ENCODE data around the gene SENP5.

SENP5 gene

GRCh38 chr3:196966526-196967401, 99.0 kb downstream of the SENP5 start:
- peaks cover 14% of the 10 kb centered on the region for H3K27me3 Mint-ChIP-seq
- H3K36me3 Mint-ChIP-seq (ENCODE audit: low read depth), result no peaks in the 10 kb centered on the region
- peaks cover 15% of the 10 kb centered on the region for H3K4me1 Mint-ChIP-seq (ENCODE audit: low read depth)
- no peak overlapping the region for H3K27ac Mint-ChIP-seq
- no peak overlapping the region for H3K4me3 Mint-ChIP-seq
- no peaks in the 10 kb centered on the region for H3K9me3 Mint-ChIP-seq

- H3K27ac Mint-ChIP-seq, result peak overlapping the region; percentile 16
- H3K4me1 Mint-ChIP-seq (ENCODE audit: low read depth), result peaks cover 15% of the 10 kb centered on the region
- H3K27me3 Mint-ChIP-seq, result peaks cover 14% of the 10 kb centered on the region
- H3K9me3 Mint-ChIP-seq, result no peaks in the 10 kb centered on the region
- H3K4me3 Mint-ChIP-seq, result peak overlapping the region; percentile 65
- H3K36me3 Mint-ChIP-seq (ENCODE audit: low read depth), result no peaks in the 10 kb centered on the region
These were observed 99.9 kb downstream of the SENP5 start for GRCh38 chr3:196967412-196968232.

- Mint-ChIP-seq H3K9me3 (no peaks in the 10 kb centered on the region), H3K4me1 (ENCODE audit: low read depth) (peaks cover 15% of the 10 kb centered on the region), H3K27me3 (peaks cover 14% of the 10 kb centered on the region), H3K36me3 (ENCODE audit: low read depth) (no peaks in the 10 kb centered on the region), H3K4me3 (peak within 1 kb of the TSS; percentile 71), H3K27ac (peak within 1 kb of the TSS; percentile 16)
These were observed 100.8 kb downstream of the SENP5 start, which contains the start of gene PIGZ for GRCh38 chr3:196968233-196969133. TSS of gene PIGZ (minus strand) at chr3:196968833. CDS start at chr3:196952031, 16,802 bp downstream.

- no peak overlapping the region for H3K27ac Mint-ChIP-seq
- H3K27me3 Mint-ChIP-seq, result peaks cover 14% of the 10 kb centered on the region
- H3K9me3 Mint-ChIP-seq, result no peaks in the 10 kb centered on the region
- peak overlapping the region; percentile 71 for H3K4me3 Mint-ChIP-seq
- peaks cover 15% of the 10 kb centered on the region for H3K4me1 Mint-ChIP-seq (ENCODE audit: low read depth)
- H3K36me3 Mint-ChIP-seq (ENCODE audit: low read depth), result no peaks in the 10 kb centered on the region
These were observed 101.5 kb downstream of the SENP5 start for GRCh38 chr3:196969134-196969659.

GRCh38 chr3:196969660-196970546, 102.2 kb downstream of the SENP5 start:
- H3K27ac Mint-ChIP-seq, result peak overlapping the region; percentile 67
- H3K36me3 Mint-ChIP-seq (ENCODE audit: low read depth), result no peaks in the 10 kb centered on the region
- peak overlapping the region; percentile 68 for H3K4me3 Mint-ChIP-seq
- peaks cover 14% of the 10 kb centered on the region for H3K27me3 Mint-ChIP-seq
- peaks cover 15% of the 10 kb centered on the region for H3K4me1 Mint-ChIP-seq (ENCODE audit: low read depth)
- H3K9me3 Mint-ChIP-seq, result no peaks in the 10 kb centered on the region

- Mint-ChIP-seq H3K27ac (peak overlapping the region; percentile 67), H3K36me3 (ENCODE audit: low read depth) (no peaks in the 10 kb centered on the region), H3K27me3 (peaks cover 14% of the 10 kb centered on the region), H3K9me3 (no peaks in the 10 kb centered on the region), H3K4me3 (peak overlapping the region; percentile 68), H3K4me1 (ENCODE audit: low read depth) (peaks cover 15% of the 10 kb centered on the region)
These were observed 102.9 kb downstream of the SENP5 start for GRCh38 chr3:196970547-196971093.

GRCh38 chr3:196971094-196971698, 103.5 kb downstream of the SENP5 start:
- no peaks in the 10 kb centered on the region for H3K36me3 Mint-ChIP-seq (ENCODE audit: low read depth)
- H3K4me3 Mint-ChIP-seq, result no peak overlapping the region
- no peak overlapping the region for H3K27ac Mint-ChIP-seq
- peaks cover 15% of the 10 kb centered on the region for H3K4me1 Mint-ChIP-seq (ENCODE audit: low read depth)
- no peaks in the 10 kb centered on the region for H3K9me3 Mint-ChIP-seq
- peaks cover 14% of the 10 kb centered on the region for H3K27me3 Mint-ChIP-seq

- peaks cover 7% of the 10 kb centered on the region for H3K4me1 Mint-ChIP-seq (ENCODE audit: low read depth)
- H3K4me3 Mint-ChIP-seq, result no peak overlapping the region
- no peaks in the 10 kb centered on the region for H3K9me3 Mint-ChIP-seq
- H3K27ac Mint-ChIP-seq, result no peak overlapping the region
- peaks cover 14% of the 10 kb centered on the region for H3K27me3 Mint-ChIP-seq
- H3K36me3 Mint-ChIP-seq (ENCODE audit: low read depth), result no peaks in the 10 kb centered on the region
These were observed 106.9 kb downstream of the SENP5 start for GRCh38 chr3:196974661-196975060.

- Mint-ChIP-seq H3K4me3 (no peak overlapping the region), H3K9me3 (no peaks in the 10 kb centered on the region), H3K27me3 (peaks cover 12% of the 10 kb centered on the region), H3K27ac (no peak overlapping the region), H3K36me3 (ENCODE audit: low read depth) (no peaks in the 10 kb centered on the region), H3K4me1 (ENCODE audit: low read depth) (peaks cover 3% of the 10 kb centered on the region)
These were observed 107.6 kb downstream of the SENP5 start for GRCh38 chr3:196975349-196975748.

- H3K4me3 Mint-ChIP-seq, result no peak overlapping the region
- peaks cover 13% of the 10 kb centered on the region for H3K27me3 Mint-ChIP-seq
- H3K27ac Mint-ChIP-seq, result no peak overlapping the region
- H3K36me3 Mint-ChIP-seq (ENCODE audit: low read depth), result no peaks in the 10 kb centered on the region
- no peaks in the 10 kb centered on the region for H3K4me1 Mint-ChIP-seq (ENCODE audit: low read depth)
- peaks cover 4% of the 10 kb centered on the region for H3K9me3 Mint-ChIP-seq
These were observed 109.2 kb downstream of the SENP5 start for GRCh38 chr3:196976941-196977340.

GRCh38 chr3:196979545-196979944, 111.8 kb downstream of the SENP5 start:
- no peak overlapping the region for H3K4me3 Mint-ChIP-seq
- H3K9me3 Mint-ChIP-seq, result peaks cover 4% of the 10 kb centered on the region
- H3K36me3 Mint-ChIP-seq (ENCODE audit: low read depth), result no peaks in the 10 kb centered on the region
- peaks cover 23% of the 10 kb centered on the region for H3K27me3 Mint-ChIP-seq
- no peaks in the 10 kb centered on the region for H3K4me1 Mint-ChIP-seq (ENCODE audit: low read depth)
- no peak overlapping the region for H3K27ac Mint-ChIP-seq

- Mint-ChIP-seq H3K9me3 (peaks cover 4% of the 10 kb centered on the region), H3K4me1 (ENCODE audit: low read depth) (no peaks in the 10 kb centered on the region), H3K27ac (no peak overlapping the region)
These were observed 113.9 kb downstream of the SENP5 start for GRCh38 chr3:196981657-196982056.

GRCh38 chr3:196983186-196983585, 115.5 kb downstream of the SENP5 start:
- H3K9me3 Mint-ChIP-seq, result peaks cover 4% of the 10 kb centered on the region
- H3K4me3 Mint-ChIP-seq, result no peak overlapping the region
- H3K4me1 Mint-ChIP-seq (ENCODE audit: low read depth), result no peaks in the 10 kb centered on the region
- H3K36me3 Mint-ChIP-seq (ENCODE audit: low read depth), result no peaks in the 10 kb centered on the region
- H3K27ac Mint-ChIP-seq, result no peak overlapping the region
- peaks cover 22% of the 10 kb centered on the region for H3K27me3 Mint-ChIP-seq

More at GRCh38 chr3:196981657-196982056, 113.9 kb downstream of the SENP5 start:
- Mint-ChIP-seq H3K36me3 (ENCODE audit: low read depth) (no peaks in the 10 kb centered on the region), H3K4me3 (no peak overlapping the region), H3K27me3 (peaks cover 23% of the 10 kb centered on the region)

All from stimulated activated naive CD8-positive, alpha-beta T cell treated with anti-CD3 and anti-CD28 coated beads, Interleukin-15, Interleukin-2, amounts not matched to agents 100 ng/mL and 50 ng/mL, for 24 hours (primary cell).